Activated CD8-positive, alpha-beta memory T cell treated with anti-CD3 and anti-CD28 coated beads, Interleukin-2, amount 50 U/mL, for 24 hours (primary cell): ENCODE results near the gene NRDC.

Source experiments
- DNase-seq: peaks from one replicate; pipeline ENCODE4 v3.0.0-alpha.2; 2020; ENCODE audit errors: extremely low read depth

NRDC gene, protein sequence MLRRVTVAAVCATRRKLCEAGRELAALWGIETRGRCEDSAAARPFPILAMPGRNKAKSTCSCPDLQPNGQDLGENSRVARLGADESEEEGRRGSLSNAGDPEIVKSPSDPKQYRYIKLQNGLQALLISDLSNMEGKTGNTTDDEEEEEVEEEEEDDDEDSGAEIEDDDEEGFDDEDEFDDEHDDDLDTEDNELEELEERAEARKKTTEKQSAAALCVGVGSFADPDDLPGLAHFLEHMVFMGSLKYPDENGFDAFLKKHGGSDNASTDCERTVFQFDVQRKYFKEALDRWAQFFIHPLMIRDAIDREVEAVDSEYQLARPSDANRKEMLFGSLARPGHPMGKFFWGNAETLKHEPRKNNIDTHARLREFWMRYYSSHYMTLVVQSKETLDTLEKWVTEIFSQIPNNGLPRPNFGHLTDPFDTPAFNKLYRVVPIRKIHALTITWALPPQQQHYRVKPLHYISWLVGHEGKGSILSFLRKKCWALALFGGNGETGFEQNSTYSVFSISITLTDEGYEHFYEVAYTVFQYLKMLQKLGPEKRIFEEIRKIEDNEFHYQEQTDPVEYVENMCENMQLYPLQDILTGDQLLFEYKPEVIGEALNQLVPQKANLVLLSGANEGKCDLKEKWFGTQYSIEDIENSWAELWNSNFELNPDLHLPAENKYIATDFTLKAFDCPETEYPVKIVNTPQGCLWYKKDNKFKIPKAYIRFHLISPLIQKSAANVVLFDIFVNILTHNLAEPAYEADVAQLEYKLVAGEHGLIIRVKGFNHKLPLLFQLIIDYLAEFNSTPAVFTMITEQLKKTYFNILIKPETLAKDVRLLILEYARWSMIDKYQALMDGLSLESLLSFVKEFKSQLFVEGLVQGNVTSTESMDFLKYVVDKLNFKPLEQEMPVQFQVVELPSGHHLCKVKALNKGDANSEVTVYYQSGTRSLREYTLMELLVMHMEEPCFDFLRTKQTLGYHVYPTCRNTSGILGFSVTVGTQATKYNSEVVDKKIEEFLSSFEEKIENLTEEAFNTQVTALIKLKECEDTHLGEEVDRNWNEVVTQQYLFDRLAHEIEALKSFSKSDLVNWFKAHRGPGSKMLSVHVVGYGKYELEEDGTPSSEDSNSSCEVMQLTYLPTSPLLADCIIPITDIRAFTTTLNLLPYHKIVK

DNA sequence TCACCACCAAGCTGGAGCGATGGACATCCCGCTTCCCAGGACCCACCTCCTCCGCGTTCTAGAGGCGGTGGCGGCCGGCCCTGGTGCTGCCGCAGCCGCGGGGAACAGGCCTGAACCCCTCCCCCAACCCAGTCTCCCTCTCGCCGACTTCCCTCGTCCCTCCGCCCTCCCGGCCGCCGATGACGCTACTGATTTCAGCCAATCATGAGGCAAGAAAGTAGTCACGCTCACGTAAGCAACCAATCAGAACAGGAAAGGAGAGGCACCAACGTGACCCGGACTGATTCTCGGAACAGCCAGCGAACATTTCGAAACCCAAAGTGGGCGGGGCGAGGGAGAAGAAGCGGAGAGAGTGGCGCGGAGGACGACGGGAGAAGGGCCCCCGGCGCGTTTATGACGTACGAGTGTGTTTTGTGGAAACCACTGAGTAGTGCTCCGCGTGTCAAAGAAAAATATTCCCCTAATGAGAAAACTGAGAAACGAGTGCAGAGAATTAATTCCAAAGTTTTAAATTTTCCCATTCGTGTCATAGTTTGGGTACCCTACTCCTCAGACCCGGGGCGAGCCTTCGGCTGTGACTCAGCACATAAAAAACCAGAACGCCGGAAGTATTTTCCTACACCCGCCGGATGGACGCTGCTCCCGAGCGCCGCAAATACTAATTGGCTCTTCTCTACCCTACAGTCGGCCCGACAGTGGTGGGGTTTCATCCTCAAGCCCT lies at the start of gene NRDC:
NRDC (minus strand) TSS at position 112 of the 721 bp plus-strand sequence. CDS start 112 bp downstream, outside the sequence.
- DNase-seq, result peak; percentile 99

DNA sequence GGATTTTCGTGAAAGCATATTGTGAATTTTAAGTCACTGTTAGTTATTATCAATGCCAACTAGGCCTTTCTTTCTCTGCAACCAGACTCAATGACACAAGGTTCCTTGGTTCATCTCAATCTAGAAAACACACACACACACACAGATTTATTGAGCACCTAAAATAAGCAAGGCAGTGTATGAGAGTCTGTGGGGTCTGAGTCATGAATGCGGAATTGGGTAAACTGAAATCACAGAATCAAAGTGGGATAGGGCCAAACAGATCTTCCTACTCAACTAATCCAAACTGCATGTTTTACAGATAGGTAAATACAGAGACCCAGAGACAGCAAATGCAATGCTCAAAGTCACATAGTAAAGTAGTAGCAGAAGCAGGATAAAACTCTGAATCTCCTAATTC lies 48.5 kb upstream of the NRDC start:
- no peak for DNase-seq

DNA sequence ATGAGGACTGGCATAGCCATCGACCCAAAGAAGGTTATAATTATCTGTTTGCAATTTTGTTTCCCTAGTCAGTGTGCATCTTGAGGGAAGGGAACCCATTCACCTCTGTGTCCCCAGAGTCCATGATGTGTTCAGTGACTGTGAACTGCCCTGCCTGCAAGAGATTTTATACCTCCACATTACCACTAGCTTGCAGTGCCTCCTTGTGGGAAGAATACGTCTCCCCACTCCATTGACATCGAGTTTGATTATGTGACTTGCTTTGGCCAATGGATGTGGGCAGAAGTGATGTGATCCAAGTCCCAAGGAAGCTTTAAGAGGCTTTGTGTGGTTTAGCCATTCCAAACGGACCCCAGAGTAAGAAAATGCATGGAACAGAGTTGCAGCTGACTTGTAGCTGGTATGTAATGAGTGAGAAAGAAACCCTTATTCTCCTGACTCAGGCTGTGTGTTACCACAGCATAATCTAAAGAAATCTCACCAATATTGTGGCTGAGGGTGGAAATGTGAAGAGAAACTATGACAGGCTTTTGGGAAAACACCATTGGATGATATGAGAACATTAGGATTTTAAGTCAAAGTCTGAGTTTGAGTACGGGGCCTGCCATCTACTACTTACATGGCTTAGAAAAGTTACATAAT lies 47.8 kb upstream of the NRDC start:
- no peak for DNase-seq

DNA sequence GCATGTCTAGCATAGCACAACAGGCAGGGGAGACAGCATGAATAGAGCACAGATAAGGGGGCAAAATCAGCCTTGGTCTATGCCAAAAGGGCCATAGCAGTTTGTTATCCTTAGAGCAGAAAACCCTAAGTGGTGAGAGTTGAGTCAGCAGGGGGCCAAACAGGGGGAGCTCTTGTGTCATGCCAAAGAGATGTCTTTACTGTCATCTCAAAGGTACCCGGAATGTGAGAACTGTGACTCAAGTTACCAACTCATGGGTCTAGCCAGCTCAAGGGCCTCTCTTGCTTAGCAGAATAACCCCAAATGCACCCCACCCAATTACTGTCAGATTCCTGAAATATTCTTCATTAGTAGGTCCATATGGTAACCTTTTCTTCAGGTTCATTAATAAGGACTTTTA lies 45.9 kb upstream of the NRDC start:
- DNase-seq, result peak; percentile 5

DNA sequence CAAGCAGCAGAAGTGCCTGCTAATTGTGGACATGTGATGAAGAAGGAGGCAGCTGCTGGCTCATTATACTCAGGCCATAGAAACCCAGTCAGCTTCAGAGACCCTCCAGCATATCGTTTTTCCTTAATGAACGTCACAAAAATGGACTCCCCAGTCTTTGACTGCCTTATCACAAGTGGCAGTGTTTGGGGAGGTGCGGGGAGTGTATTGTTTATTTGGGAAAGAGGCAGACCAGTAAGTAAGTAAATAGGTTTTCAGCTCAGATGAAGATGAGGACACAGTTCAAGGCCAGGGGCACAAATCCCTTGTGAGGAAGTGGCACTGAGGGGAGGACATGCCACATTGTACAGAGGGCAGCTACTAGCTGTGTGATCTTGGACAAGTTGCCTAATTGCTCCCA lies 43.5 kb upstream of the NRDC start:
- no peak for DNase-seq

DNA sequence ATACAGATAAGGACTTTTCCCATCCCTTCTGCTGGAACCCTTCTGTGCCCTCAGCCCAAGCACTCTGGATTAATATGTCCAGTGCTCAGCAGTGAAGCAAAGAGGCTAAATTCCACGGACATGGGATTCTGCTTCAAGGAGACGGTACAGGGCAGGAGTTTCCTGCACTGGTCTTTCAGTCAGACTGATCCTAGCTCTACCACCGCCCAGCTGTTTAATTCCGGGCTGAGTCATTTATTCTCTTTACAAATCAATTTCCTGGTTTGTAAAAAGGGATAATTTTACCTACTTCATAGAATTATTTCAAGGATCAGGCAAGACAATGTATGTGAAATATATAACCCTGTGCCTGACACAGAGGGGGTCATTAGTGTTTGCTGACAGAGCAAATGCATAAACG lies 41.6 kb upstream of the NRDC start:
- DNase-seq, result no peak

DNA sequence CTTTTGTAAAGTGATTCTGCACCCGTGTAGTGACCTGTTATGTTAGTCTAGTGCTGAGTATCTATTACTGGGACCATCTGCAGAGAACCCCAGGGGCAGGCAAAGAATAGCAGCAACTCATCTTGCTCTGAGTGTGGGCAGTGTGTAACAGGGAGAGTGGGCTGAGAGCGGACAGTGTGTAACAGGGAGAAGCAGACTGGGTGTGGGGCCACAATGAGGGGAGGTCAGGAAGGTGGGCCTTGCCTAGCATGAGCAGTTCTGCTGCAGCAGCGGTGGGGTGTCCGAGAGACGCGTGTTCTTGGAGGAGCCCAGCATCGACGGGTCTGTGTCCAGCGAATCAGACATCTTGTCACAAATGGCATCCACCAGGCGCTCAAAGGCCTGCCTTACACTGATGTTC lies 41.2 kb upstream of the NRDC start:
- DNase-seq, result no peak

DNA sequence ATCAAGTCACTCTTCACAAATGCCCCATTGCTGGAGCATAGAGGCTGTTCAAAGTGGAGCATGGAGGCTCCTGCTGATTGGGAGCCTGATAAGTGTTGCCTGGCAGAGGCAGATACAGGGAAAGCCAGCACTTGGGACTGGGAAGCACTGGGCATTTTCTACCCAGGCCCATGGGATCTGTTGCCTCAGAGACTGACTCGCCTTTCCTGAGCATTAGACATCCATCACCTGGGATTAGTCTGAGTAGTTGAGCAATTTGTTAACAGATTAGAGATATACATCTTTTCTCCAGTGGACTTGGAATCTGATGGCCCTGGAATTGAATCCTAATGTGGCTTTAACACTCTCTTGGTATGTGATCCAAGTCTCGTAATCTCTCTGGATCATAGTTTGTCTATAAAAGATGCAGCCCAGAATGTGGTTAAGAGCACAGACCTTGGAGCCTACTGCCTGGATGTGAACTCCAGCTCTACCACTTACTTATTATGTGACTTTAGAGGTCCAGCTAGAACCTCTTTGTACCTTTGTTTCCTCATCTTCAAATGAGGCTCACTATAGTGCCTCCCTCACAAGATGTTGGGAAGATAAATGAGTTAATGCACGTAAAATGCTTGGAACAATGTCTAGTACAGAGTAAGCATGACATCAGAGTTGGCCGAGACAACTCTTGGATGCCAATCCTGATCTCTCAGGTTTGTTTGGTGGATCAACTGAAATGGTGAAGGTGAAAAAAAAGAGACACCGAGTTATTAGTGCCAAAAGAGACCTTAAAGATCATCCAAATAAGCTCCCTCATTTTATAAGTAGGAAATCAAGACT lies 38.3 kb upstream of the NRDC start:
- no peak for DNase-seq

DNA sequence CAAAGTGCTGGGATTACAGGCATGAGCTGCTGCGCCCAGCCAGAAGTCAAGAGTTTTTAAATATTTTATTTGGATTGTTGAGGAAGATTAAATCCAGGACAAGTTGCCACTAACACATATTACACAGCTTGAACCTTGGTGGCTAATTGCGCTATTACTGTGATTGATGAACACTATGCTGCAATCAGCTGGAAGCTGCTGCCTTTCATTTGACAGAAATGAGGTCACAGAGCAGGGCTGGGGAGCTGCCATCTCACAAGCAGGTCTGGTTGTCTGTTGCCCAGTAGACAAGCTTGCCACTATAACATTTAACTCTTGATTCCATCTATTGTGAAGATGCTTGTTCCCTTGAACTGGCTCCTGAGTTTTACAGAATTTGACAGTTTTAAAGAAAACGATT lies 37.4 kb upstream of the NRDC start:
- no peak for DNase-seq

DNA sequence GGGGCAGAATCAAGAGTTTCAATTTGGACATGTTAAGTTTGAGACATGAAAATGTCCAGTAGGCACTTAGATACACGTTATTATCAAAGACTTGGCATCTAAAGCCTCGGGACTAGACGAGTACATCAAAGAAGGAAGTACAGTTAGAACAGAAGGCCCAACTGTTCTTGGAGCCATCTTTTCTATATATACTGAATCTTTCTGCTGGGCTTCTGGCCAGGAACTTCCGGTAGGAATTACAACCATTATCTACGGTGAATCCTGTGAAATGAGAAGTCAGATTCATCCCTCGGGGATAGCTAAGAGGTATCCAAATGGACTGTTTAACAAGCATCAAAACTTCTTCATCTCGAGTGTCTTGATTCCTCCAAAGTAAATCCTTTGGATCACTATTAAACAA lies 34.4 kb upstream of the NRDC start:
- DNase-seq, result no peak

DNA sequence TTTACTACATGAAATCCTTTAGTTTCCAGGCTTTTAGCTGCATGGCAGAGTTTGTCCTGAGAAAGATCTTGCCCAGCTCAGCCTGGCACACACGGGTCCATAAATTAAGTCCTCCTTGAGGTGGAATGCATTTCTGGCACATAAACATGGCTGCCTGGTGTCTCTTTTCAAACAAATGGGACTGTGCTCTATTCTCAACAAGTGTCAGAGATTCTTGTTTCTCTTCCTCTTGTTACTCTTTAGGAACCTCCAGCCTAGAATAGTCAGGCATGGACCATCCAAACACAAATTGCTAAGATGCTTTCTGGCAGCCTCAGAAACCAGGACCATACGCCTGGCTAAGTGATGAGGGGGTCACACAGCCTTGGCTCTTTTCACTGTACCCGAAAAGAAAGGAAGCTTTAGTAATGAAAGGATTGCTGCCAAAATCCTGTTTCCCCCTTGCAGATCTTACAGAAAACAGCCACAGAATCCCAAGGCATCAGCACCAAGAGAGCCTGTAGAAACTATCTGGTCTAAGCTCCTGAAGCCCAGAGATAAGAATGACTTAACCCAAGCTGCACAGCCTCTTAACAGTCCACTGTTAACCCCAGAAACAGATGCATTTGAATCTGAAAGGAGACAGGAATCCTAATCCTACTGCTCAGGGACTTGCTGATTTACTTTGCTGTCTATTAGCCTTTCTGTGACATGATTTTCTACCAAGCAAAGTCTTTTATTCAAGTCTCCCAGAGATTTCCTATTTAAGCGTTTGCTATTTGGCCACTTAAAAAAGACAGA lies 31.9 kb upstream of the NRDC start:
- DNase-seq, result no peak

DNA sequence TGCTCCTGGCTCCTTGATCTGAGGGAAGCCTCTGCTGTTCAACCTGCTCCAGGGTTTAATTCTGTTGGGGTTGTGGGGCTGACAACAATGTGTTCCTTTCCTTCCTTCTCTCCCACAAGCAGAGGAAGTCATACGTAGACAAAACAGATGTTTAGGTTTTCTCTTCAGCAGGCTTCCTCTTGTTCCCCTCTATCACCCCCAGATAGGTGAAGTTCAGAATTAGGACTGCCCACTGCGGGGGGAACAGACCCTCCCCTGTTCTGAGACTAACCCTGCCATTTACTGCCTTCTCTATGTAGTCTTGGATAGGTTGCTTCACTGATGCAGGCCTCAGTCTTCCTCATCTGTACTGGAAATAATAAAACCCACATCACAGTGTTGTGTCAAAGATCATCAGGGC lies 30.0 kb upstream of the NRDC start:
- no peak for DNase-seq

DNA sequence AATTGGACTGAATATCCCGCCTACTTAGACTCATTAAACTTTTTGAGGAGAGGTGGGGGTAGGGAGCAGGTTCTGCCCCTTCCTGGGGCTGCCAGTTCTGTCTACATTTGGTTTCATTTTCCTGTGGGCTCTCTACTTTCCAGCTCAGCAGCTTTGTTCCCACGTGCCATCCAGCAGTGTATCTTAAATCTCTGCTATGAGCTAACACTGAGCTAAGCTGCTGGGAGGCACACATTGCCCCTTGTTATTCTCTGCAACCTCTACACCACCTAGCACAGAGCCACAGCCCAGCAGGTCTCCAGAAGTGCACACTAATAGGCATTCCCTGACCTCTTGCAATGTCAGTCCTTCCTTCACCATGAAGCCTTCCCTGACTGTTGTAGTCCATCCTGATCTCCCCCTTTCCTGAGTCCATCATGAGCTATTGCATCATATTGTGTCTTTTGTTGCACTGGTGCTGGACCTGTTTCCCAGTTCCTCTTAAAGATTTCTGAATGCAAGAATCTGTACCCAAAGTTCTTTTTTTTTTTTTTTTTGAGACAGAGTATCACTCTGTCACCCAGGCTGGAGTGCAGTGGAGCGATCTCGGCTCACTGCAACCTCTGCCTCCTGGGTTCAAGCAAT lies 28.7 kb upstream of the NRDC start:
- DNase-seq, result no peak

DNA sequence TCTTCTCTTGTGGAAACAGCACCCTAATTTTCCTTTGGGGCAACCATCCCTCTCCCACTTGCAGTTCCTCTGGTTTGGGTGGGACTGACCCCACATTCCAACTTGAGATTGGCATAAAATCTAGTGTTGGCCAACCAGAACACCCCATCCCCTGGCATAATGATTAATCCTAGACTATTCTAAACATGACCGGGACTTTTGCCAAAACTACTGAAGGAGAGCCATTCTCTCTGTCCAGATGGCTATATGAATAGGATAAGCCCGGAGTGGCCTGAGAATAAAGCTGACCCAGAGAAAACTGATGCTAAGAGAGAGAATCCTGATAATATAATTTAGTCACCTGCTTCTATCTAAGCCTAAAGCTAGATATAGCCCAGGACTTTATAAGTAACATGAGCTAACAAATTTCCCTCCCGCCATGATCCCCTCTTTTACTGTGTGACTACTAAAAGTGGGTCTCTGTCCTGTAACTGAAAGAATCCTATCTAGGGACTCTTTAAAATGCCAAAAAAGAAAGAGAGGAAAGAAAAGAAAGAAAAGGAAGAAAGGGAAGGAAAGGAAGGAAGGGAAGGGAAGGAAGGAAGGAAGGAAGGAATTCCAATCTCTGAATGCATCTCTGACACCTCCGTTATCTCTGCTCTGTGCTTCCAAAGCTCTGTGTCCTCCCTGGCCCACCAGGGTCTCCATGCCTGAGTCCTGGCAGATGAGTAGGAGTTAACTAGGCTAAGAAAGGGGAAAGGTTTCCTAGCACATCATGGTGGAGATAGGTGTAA lies 28.0 kb upstream of the NRDC start:
- no peak for DNase-seq

DNA sequence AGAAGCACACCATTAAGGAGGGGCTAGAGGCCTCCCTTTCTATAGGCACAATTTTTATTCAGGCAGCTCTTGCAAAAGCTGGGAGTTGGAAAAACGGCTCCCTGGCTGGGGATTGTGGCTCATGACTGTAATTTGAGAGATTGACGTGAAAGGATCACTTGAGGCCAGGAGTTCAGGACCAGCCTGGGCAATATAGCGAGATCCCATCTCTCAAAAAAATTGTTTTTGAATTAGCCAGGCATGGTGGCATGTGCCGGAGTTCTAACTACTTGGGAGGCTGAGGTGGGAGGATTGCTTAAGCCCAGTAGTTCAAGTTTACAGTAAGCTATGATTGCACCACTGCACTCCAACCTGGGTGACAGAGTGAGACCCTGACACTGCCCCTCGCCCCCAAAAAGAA lies 23.9 kb upstream of the NRDC start:
- no peak for DNase-seq

DNA sequence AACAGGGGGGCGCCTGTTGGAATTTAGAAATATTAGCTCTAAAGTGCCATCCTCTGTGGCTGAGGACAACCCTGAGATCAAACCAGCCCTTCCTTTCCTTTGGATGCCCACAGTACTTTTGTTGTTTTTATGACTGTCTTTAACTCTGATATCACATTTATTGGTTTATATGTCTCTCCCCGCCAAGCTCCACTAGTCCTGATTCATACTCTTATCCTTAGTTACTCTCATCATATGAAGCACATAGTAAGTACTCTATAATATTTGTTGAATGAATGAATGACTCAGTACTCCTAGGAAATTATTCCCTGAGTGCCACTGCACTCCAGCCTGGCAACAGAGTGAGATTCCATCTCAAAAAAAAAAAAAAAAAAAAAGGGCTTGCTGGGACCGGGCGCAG lies 22.6 kb upstream of the NRDC start:
- DNase-seq, result no peak

DNA sequence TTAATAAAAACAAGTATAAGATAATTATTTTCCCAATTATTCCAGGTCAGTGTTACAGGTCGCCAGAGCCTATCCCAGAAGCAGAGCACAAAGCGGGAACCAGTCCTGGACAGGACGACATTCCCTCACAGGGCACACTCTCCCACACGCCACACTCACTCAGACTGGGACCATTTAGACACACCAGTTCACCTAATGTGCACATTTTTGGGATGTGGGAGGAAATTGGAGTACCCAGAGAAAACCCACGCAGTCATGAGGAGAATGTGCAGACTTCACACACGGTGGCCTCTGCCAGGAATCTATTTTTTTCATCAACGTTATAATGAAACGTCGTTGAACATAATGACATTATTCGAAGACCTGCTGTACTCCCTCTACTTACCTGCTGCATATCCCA lies 20.5 kb upstream of the NRDC start:
- no peak for DNase-seq

DNA sequence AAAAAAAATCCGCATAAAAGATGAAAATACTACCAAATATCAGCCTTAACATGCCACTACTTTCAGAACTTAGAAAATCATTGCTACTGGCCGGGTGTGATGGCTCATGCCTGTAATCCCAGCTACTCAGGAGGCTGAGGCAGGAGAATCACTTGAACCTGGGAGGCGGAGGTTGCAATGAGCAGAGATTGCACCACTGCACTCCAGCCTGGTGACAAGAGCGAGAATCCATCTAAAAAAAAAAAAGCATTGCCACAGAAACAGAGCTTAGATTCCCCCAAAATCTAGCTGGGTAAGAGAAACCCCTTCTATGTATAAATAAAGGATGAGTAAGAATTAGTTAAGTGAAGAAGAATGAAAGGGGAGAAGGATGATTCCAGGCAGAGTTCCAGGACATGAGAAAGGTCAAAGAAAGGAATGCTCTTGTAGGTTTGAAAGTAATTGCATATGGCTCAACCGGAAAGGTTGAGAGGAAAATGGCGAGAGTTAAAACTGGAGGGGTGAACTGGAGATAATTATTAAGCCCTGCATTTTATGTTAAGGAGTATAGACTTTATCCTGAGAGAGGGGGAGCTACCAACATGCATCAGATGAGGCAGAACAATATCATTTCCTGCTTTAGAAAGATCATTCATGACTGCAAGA lies 19.7 kb upstream of the NRDC start:
- no peak for DNase-seq
